ENCODE data around the gene B4GALNT3.
A peak's percentile ranks its signal among the peaks of the same experiment; 100 is the strongest.

B4GALNT3 gene

GRCh38 chr12:510071-510825 is 50.5 kb downstream of the B4GALNT3 start:
- DNase-seq, result peak; percentile 95

- DNase-seq, result no peak
These were observed 53.2 kb downstream of the B4GALNT3 start for GRCh38 chr12:512933-513332.

- no peak for DNase-seq
These were observed 53.7 kb downstream of the B4GALNT3 start for GRCh38 chr12:513446-513845.

- DNase-seq, result no peak
These were observed 57.8 kb downstream of the B4GALNT3 start for GRCh38 chr12:517538-517937.

- DNase-seq, result no peak
These were observed 60.4 kb downstream of the B4GALNT3 start for GRCh38 chr12:520119-520518.

GRCh38 chr12:522692-523378 is 63.1 kb downstream of the B4GALNT3 start:
- no peak for DNase-seq

GRCh38 chr12:524167-524951 is 64.6 kb downstream of the B4GALNT3 start:
- DNase-seq, result no peak

- no peak for DNase-seq
These were observed 66.3 kb downstream of the B4GALNT3 start for GRCh38 chr12:526089-526488.

GRCh38 chr12:527241-527640 is 67.5 kb downstream of the B4GALNT3 start:
- DNase-seq, result no peak

GRCh38 chr12:527729-528128 is 68.0 kb downstream of the B4GALNT3 start:
- no peak for DNase-seq

- DNase-seq, result no peak
These were observed 70.6 kb downstream of the B4GALNT3 start for GRCh38 chr12:530308-530707.

GRCh38 chr12:530821-531220 is 71.1 kb downstream of the B4GALNT3 start:
- DNase-seq, result no peak

GRCh38 chr12:531951-532585 is 72.3 kb downstream of the B4GALNT3 start:
- no peak for DNase-seq

GRCh38 chr12:532908-533565 is 73.3 kb downstream of the B4GALNT3 start:
- no peak for DNase-seq

- DNase-seq, result no peak
These were observed 74.0 kb downstream of the B4GALNT3 start for GRCh38 chr12:533718-534117.

GRCh38 chr12:534216-534615 is 74.5 kb downstream of the B4GALNT3 start:
- DNase-seq, result no peak

- no peak for DNase-seq
These were observed 75.7 kb downstream of the B4GALNT3 start for GRCh38 chr12:535396-535795.

GRCh38 chr12:536751-537245 is 77.1 kb downstream of the B4GALNT3 start:
- no peak for DNase-seq

- DNase-seq, result no peak
These were observed 78.0 kb downstream of the B4GALNT3 start for GRCh38 chr12:537772-538171.

GRCh38 chr12:538731-539539 is 79.2 kb downstream of the B4GALNT3 start:
- no peak for DNase-seq

GRCh38 chr12:539540-540310 is 80.0 kb downstream of the B4GALNT3 start:
- DNase-seq, result no peak
